Measurements from ENCODE around the gene PRR16. TPM values are rescaled to one million over a fixed set of nuclear protein-coding genes. Genes with fewer than 3 reads are reported as not detected.

The PRR16 gene
- total and polyA plus RNA-seq, 2 experiments from 2014 or later, result 15.3 to 16.1 TPM

DNA sequence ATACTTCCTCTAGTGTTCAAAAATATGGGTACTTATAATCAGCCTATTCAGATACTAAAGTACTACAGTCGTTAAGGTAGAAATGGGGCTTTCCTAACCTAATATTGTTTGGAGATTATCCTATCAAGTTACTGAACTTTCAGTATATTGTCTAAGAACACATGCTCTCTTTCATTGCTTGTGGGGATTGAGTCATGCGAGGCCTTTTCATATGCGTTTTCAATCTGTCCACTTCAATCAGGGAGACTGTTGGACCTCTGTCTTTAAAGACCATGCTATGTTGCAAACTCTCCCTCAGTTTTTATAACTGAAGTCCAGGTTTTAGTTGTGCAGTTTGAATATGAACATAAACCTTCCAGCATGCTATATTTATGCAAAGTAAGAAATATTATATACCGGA lies 15.0 kb downstream of the PRR16 start:
- H3K4me3 ChIP-seq, result no peak overlapping the region
- TF ChIP-seq EZH2phosphoT487 (IDR thresholded peaks at IDR 0.05; ENCODE audit: low read depth, severe bottlenecking, unreplicated experiment) (no peak), EZH2 (IDR thresholded peaks at IDR 0.05; ENCODE audit: borderline replicate concordance) (no peak)
- TF ChIP-seq, protein P1, sequence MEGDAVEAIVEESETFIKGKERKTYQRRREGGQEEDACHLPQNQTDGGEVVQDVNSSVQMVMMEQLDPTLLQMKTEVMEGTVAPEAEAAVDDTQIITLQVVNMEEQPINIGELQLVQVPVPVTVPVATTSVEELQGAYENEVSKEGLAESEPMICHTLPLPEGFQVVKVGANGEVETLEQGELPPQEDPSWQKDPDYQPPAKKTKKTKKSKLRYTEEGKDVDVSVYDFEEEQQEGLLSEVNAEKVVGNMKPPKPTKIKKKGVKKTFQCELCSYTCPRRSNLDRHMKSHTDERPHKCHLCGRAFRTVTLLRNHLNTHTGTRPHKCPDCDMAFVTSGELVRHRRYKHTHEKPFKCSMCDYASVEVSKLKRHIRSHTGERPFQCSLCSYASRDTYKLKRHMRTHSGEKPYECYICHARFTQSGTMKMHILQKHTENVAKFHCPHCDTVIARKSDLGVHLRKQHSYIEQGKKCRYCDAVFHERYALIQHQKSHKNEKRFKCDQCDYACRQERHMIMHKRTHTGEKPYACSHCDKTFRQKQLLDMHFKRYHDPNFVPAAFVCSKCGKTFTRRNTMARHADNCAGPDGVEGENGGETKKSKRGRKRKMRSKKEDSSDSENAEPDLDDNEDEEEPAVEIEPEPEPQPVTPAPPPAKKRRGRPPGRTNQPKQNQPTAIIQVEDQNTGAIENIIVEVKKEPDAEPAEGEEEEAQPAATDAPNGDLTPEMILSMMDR (IDR thresholded peaks at IDR 0.05; ENCODE audit: poor library complexity), result no peak
- DNase-seq (ENCODE audit: low spot score), result no peak
- H3K27ac ChIP-seq, result no peak overlapping the region
- H3K27me3 ChIP-seq, result no peaks in the 10 kb centered on the region
- no peaks in the 10 kb centered on the region for H3K9me3 ChIP-seq (ENCODE audit: low read depth)
- H3K9me2 ChIP-seq (replicated peaks; ENCODE audit: insufficient read depth), result no peaks in the 10 kb centered on the region
- H3K36me3 ChIP-seq (replicated peaks; ENCODE audit: insufficient read depth, low read depth), result no peaks in the 10 kb centered on the region
- H3K79me2 ChIP-seq, result peaks cover 29% of the 10 kb centered on the region
- H2AFZ ChIP-seq, result no peak overlapping the region
- WGBS (ENCODE audit: low lambda C conversion rate, missing lambda C conversion rate), result 61% methylated on average over 4 of the region's 4 CpGs
- H3K4me1 ChIP-seq (ENCODE audit: insufficient read depth), result no peaks in the 10 kb centered on the region
- no peak overlapping the region for H3K4me2 ChIP-seq
- no peaks in the 10 kb centered on the region for H4K20me1 ChIP-seq (ENCODE audit: insufficient read depth, poor library complexity, severe bottlenecking)

DNA sequence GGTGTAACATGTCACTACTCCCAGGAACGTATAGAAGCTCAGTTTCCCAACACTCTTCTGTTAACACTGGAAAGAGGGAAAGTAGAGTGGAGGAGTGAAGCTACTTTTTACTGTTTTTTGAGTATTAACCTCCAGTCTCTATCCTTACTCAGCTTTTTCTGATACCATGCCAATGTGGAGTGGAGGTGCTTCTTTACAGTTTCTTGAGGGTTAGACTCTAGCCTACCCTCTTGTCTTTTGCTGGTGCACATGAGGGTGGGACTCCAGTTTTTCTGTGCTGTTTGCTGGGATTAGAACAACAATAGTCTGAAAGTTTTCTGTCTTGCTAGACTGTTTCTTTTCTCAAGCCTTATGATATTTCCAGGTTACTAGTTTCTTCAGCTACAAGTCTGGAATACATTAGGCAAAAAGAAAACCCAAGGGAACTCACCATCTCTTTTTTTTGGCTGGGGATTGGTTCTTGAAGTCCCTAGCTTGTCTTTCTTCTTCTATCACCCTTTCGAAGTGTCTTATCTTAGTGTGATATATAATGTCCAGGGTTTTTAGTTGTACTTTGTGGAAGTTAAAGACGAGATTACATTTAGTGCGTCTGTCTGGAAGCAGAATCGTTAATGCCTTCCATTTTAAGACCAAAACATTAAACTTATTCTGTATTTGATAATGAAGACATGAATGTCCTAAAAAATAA lies 35.9 kb downstream of the PRR16 start:
- H3K79me2 ChIP-seq, result no peaks in the 10 kb centered on the region
- no peaks in the 10 kb centered on the region for H3K9me2 ChIP-seq (replicated peaks; ENCODE audit: insufficient read depth)
- H3K4me2 ChIP-seq, result peak overlapping the region; percentile 6
- WGBS (ENCODE audit: low lambda C conversion rate, missing lambda C conversion rate), result 66% methylated on average over 5 of the region's 5 CpGs
- no peak overlapping the region for H2AFZ ChIP-seq
- H3K27ac ChIP-seq, result no peak overlapping the region
- H3K27me3 ChIP-seq, result no peaks in the 10 kb centered on the region
- H3K36me3 ChIP-seq (replicated peaks; ENCODE audit: insufficient read depth, low read depth), result no peaks in the 10 kb centered on the region
- no peaks in the 10 kb centered on the region for H3K9me3 ChIP-seq (ENCODE audit: low read depth)
- TF ChIP-seq EZH2 (IDR thresholded peaks at IDR 0.05; ENCODE audit: borderline replicate concordance) (no peak), EZH2phosphoT487 (IDR thresholded peaks at IDR 0.05; ENCODE audit: low read depth, severe bottlenecking, unreplicated experiment) (no peak)
- TF ChIP-seq, protein P1 (IDR thresholded peaks at IDR 0.05; ENCODE audit: poor library complexity), result no peak
- no peak for DNase-seq (ENCODE audit: low spot score)
- H4K20me1 ChIP-seq (ENCODE audit: insufficient read depth, poor library complexity, severe bottlenecking), result no peaks in the 10 kb centered on the region
- no peak overlapping the region for H3K4me3 ChIP-seq
- H3K4me1 ChIP-seq (ENCODE audit: insufficient read depth), result no peaks in the 10 kb centered on the region

DNA sequence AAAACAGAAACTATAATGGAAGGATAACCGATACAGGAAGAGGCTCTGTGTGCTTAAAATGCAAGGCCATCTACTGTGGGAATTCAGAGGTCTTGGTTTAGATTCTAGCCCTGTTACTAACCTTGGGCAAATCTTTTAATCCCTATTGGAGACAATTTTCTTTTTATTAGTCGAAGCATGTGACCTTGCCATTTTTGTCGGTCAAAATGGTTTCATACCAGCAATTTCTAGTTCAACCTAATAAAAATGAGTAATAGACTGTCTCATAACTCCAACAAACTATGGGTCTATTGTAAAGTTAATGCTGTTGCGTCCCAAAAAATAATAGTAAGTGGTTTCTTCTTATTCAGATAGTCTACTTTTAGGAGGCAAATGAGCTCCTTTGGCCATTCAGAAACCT lies 38.4 kb downstream of the PRR16 start:
- Histone ChIP-seq H3K9me2 (replicated peaks; ENCODE audit: insufficient read depth) (no peaks in the 10 kb centered on the region), H3K27ac (no peak overlapping the region), H3K4me3 (no peak overlapping the region), H3K4me2 (no peak overlapping the region), H2AFZ (no peak overlapping the region), H3K9me3 (ENCODE audit: low read depth) (no peaks in the 10 kb centered on the region), H4K20me1 (ENCODE audit: insufficient read depth, poor library complexity, severe bottlenecking) (no peaks in the 10 kb centered on the region), H3K36me3 (replicated peaks; ENCODE audit: insufficient read depth, low read depth) (no peaks in the 10 kb centered on the region), H3K27me3 (no peaks in the 10 kb centered on the region), H3K4me1 (ENCODE audit: insufficient read depth) (no peaks in the 10 kb centered on the region), H3K79me2 (no peaks in the 10 kb centered on the region)
- no peak for TF ChIP-seq EZH2phosphoT487 (IDR thresholded peaks at IDR 0.05; ENCODE audit: low read depth, severe bottlenecking, unreplicated experiment)
- TF ChIP-seq EZH2 (IDR thresholded peaks at IDR 0.05; ENCODE audit: borderline replicate concordance), result no peak
- TF ChIP-seq, protein P1 (IDR thresholded peaks at IDR 0.05; ENCODE audit: poor library complexity), result no peak
- no peak for DNase-seq (ENCODE audit: low spot score)
- WGBS (ENCODE audit: low lambda C conversion rate, missing lambda C conversion rate), result 63% methylated on average over 4 of the region's 4 CpGs
